ENCODE results near the gene MYH6.
"Not testable (repeated sequence)": the region's sequence is repeated elsewhere in the genome, so short reads cannot be mapped to it uniquely, and the experiment has no call there.

Gene MYH6

DNA sequence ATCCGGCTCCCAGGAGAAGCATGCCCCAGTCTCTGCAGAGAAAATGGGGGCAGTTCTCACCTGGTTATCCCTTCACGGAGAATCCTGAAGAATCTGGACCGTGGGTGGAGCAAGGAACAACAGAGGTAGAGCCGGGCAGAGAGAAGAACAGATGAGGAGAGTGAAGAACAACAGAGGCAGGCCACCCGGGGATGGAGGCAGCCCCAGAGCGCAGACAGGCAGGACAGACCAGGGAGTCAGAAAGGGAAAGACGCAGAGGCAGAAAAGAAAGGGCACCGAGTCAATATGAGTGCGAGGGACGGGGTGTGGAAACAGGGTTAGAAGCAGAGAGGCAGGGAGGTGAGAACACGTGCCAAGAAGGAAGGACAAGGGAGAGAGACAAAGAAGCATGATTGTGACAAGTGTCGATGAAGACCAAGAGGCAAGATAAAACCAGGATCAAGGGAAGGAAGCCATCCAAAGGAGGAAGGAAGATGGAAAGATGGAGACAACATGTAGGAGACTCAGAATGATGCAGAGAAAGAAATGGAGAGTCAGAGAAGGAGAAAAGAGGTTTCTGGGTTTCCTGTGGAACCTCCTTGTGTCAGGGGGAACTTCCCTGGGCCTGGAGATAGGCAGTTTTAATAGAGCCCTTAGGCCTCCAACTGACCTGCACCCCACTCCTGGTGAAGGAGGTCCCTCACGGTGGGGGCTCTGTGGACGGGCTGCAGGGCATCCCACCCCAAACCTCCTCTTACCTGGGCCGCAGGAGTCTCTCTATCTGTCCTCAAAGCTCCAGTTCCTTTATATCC lies at the start of gene MYH6:
Gene MYH6 (minus strand): TSS at position 758 of the 791 bp plus-strand sequence. CDS start 1,050 bp downstream, outside the sequence.
- no peak for TF ChIP-seq FOXP2 (optimal IDR thresholded peaks at IDR 0.05; ENCODE audit: control extremely low read depth, extremely low read length, insufficient read depth)
- no peak for TF ChIP-seq EZH2 (IDR thresholded peaks at IDR 0.05)
- TF ChIP-seq POLR2AphosphoS5 (IDR thresholded peaks at IDR 0.05; ENCODE audit: borderline replicate concordance, low read depth, low read length): no peak
- DNase-seq (ENCODE audit: low read depth, low spot score): no peak
- Histone ChIP-seq H3K4me3 (no peak within 1 kb of the TSS), H3K9me3 (ENCODE audit: low read depth, low read length) (no peaks in the 10 kb centered on the region), H3K36me3 (ENCODE audit: insufficient read depth, low read length) (no peaks in the 10 kb centered on the region), H3K9ac (ENCODE audit: insufficient read length) (no peak within 1 kb of the TSS), H3K27ac (no peak within 1 kb of the TSS)

DNA sequence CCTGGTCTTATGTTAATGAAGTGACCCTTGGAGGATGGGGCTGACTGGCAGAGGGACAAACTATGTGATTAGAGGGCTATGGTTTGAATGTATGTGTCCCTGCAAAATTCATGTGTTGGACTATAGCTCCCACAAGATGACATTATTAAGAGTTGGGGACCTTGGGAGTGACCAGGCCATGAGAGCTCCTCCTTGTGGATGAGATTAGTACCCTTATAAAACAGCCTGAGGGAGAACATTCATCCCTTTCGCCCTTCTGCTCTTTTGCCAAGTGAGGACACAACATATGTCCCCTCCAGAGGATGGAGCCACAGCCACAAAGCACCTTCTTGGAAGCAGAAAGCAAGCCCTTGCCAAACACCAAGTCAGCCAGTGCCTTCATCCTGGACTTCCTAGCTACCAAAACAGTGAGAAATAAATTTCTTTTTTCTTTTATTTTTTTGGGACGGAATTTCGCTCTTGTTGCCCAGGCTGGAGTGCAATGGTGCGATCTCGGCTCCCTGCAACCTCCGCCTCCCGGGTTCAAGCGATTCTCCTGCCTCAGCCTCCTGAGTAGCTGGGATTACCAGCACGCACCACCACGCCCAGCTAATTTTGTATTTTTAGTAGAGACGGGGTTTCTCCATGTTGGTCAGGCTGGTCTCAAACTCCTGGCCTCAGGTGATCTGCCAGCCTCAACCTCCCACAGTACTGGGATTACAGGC lies 49.0 kb upstream of the MYH6 start:
- H3K36me3 ChIP-seq (ENCODE audit: insufficient read depth, low read length); H3K27ac ChIP-seq; H3K4me3 ChIP-seq; DNase-seq (ENCODE audit: low read depth, low spot score); H3K9me3 ChIP-seq (ENCODE audit: low read depth, low read length); H3K9ac ChIP-seq (ENCODE audit: insufficient read length): not testable (repeated sequence)

- H3K36me3 ChIP-seq (ENCODE audit: insufficient read depth, low read length): no peaks in the 10 kb centered on the region
- TF ChIP-seq EZH2 (IDR thresholded peaks at IDR 0.05): no peak
- no peak for TF ChIP-seq POLR2AphosphoS5 (IDR thresholded peaks at IDR 0.05; ENCODE audit: borderline replicate concordance, low read depth, low read length)
- no peak for TF ChIP-seq FOXP2 (optimal IDR thresholded peaks at IDR 0.05; ENCODE audit: control extremely low read depth, extremely low read length, insufficient read depth)
- no peak overlapping the region for H3K4me3 ChIP-seq
- no peak overlapping the region for H3K9ac ChIP-seq (ENCODE audit: insufficient read length)
- no peak overlapping the region for H3K27ac ChIP-seq
- DNase-seq (ENCODE audit: low read depth, low spot score): no peak
- no peaks in the 10 kb centered on the region for H3K9me3 ChIP-seq (ENCODE audit: low read depth, low read length)
Measured at GRCh38 chr14:23454445-23454856, 46.4 kb upstream of the MYH6 start.

DNA sequence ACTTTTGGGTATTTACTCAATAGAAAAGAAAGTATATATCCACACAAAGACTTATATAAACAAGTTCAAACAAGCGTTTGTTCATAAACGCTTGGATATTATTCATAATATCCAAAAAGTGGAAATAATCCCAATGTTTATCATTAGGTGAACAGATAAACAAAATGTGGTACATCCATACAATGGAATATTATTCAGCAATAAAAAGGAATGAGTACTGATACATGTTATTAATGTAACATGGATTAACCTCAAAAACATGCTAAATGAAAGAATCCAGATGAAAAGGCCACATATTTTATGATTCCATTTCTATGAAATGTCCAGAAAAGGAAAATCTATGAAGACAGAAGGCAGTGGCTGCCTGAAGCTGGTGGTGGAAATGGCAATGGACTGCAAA lies 44.2 kb upstream of the MYH6 start:
- no peak overlapping the region for H3K4me3 ChIP-seq
- H3K27ac ChIP-seq: no peak overlapping the region

DNA sequence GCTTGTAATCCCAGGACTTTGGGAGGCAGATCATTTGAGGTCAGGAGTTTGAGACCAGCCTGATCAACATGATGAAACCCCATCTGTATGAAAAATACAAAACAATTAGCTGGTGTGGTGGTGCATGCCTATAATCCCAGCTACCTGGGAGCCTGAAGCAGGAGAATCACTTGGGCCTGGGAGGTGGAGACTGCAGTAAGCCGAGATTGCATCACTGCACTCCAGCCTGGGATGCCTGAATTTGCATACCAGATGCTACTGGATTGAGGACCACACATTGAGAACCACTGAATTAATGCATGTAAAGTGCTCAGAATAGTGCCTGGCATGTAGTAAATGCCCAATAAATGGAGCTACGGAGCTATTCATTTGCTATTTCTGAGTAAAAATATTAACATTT lies 42.3 kb upstream of the MYH6 start:
- no peak overlapping the region for H3K9ac ChIP-seq (ENCODE audit: insufficient read length)
- H3K9me3 ChIP-seq (ENCODE audit: low read depth, low read length): no peaks in the 10 kb centered on the region
- no peak overlapping the region for H3K27ac ChIP-seq
- no peak overlapping the region for H3K4me3 ChIP-seq
- TF ChIP-seq EZH2 (IDR thresholded peaks at IDR 0.05) (no peak), FOXP2 (optimal IDR thresholded peaks at IDR 0.05; ENCODE audit: control extremely low read depth, extremely low read length, insufficient read depth) (no peak), POLR2AphosphoS5 (IDR thresholded peaks at IDR 0.05; ENCODE audit: borderline replicate concordance, low read depth, low read length) (no peak)
- no peak for DNase-seq (ENCODE audit: low read depth, low spot score)
- H3K36me3 ChIP-seq (ENCODE audit: insufficient read depth, low read length): no peaks in the 10 kb centered on the region

More for the DNA sequence above, 44.2 kb upstream of the MYH6 start:
- no peak for DNase-seq (ENCODE audit: low read depth, low spot score)
- Histone ChIP-seq H3K9me3 (ENCODE audit: low read depth, low read length) (no peaks in the 10 kb centered on the region), H3K9ac (ENCODE audit: insufficient read length) (no peak overlapping the region), H3K36me3 (ENCODE audit: insufficient read depth, low read length) (no peaks in the 10 kb centered on the region)
- no peak for TF ChIP-seq POLR2AphosphoS5 (IDR thresholded peaks at IDR 0.05; ENCODE audit: borderline replicate concordance, low read depth, low read length)
- TF ChIP-seq EZH2 (IDR thresholded peaks at IDR 0.05): no peak
- no peak for TF ChIP-seq FOXP2 (optimal IDR thresholded peaks at IDR 0.05; ENCODE audit: control extremely low read depth, extremely low read length, insufficient read depth)

DNA sequence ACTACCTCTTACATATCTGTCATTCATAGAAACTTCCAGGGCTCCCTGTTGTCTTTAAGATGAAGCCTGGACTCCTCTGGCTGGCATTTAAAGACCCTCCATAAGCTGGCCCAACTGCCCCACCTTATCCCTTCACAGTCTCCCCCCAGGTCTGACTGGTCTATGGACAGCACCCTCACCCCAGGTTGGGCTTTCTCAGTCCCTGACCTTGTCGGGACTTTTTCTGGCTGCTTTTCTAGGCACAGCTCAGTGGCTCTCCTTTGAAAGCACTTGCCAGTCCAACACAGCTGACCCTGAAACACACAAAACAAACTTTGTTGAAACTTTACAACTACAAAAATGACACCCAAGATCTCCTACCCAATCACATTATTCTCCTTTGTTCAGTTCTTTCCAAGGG lies 41.2 kb upstream of the MYH6 start:
- no peak for DNase-seq (ENCODE audit: low read depth, low spot score)
- no peaks in the 10 kb centered on the region for H3K36me3 ChIP-seq (ENCODE audit: insufficient read depth, low read length)
- H3K4me3 ChIP-seq: no peak overlapping the region
- TF ChIP-seq EZH2 (IDR thresholded peaks at IDR 0.05): no peak
- no peak for TF ChIP-seq POLR2AphosphoS5 (IDR thresholded peaks at IDR 0.05; ENCODE audit: borderline replicate concordance, low read depth, low read length)
- no peak for TF ChIP-seq FOXP2 (optimal IDR thresholded peaks at IDR 0.05; ENCODE audit: control extremely low read depth, extremely low read length, insufficient read depth)
- no peak overlapping the region for H3K9ac ChIP-seq (ENCODE audit: insufficient read length)
- no peaks in the 10 kb centered on the region for H3K9me3 ChIP-seq (ENCODE audit: low read depth, low read length)
- no peak overlapping the region for H3K27ac ChIP-seq

DNA sequence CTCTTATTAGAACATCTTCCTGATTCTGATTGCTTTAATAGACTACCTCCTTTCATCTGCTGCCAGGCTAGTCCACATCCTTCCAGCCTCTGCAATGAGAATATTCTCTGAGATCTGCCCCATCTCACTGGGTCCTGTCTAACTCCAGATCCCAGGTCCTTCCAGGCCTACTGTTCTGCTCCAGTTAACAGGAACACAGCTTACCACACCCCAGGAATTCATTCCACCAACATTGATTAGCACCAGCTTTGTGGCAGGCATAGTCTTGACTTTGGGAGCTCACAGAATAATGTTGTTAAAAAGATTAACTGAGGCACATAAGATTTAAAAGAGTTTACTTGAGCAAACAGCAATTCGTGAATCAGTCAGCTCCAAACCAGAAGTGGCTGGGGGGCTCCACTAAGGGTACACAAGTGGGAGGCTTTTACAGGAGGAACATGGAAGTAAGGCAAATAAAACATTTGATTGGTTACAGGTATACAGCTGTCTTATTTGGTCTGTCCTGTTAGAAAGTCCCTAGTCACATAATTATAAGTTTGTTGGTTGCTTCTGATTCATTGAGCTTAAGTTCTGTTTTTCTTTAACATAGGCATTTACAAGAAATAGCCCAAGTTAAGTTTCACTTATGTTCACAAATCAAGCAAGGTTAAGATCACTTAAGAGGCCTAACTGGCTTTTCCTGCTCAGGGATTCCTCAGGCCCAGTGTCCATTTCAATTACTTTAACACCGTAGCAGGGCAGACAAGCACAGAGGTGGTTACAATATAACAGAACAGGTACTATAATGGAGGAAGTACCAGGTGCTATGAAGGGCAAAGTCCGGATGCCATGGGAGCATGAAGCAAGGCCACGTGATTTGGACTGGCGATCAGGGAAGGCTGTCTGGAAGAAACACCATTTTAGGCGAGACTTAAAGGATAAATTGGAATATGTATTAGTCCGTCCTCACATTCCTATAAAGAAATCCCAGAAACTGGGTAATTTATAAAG lies 39.6 kb upstream of the MYH6 start:
- Histone ChIP-seq H3K9me3 (ENCODE audit: low read depth, low read length) (no peaks in the 10 kb centered on the region), H3K27ac (no peak overlapping the region), H3K9ac (ENCODE audit: insufficient read length) (no peak overlapping the region), H3K36me3 (ENCODE audit: insufficient read depth, low read length) (no peaks in the 10 kb centered on the region), H3K4me3 (no peak overlapping the region)
- TF ChIP-seq FOXP2 (optimal IDR thresholded peaks at IDR 0.05; ENCODE audit: control extremely low read depth, extremely low read length, insufficient read depth): no peak
- no peak for TF ChIP-seq EZH2 (IDR thresholded peaks at IDR 0.05)
- TF ChIP-seq POLR2AphosphoS5 (IDR thresholded peaks at IDR 0.05; ENCODE audit: borderline replicate concordance, low read depth, low read length): no peak
- DNase-seq (ENCODE audit: low read depth, low spot score): no peak
